Vagina (tissue), 2 donors: Measurements from ENCODE around the gene RSPH3.

ENCODE experiments used
- CTCF ChIP-seq, 3 experiments: fragments of 450-650 bp in 2 of 3; fragments of 200-600 bp in 1 of 3; sonication (generic) in 1 of 3; IDR thresholded peaks; one replicate each; pipeline ENCODE4 v1.5.1; 2017 to 2019; ENCODE audit warnings: antibody characterized with exemption in 3 of 3, mild to moderate bottlenecking in 2 of 3, moderate library complexity in 2 of 3
- POLR2AphosphoS5 ChIP-seq, 2 donors: sonication (generic); formaldehyde crosslinking; IDR thresholded peaks; one replicate each; pipeline ENCODE4 v1.9.0; 2017; ENCODE audit warnings: antibody characterized with exemption in 2 of 2, mild to moderate bottlenecking in 2 of 2, low read depth in 1 of 2; ENCODE audit not compliant: insufficient read depth in 1 of 2

GRCh38 chr6:159014406-159014805, 14.4 kb upstream of the RSPH3 start:
- no peak for TF ChIP-seq CTCF (IDR thresholded peaks at IDR 0.05)
- TF ChIP-seq POLR2AphosphoS5 (IDR thresholded peaks at IDR 0.05; ENCODE audit: insufficient read depth in 1 of 2, low read depth in 1 of 2), result no peak
